Activated CD4-positive, alpha-beta T cell treated with anti-CD3 and anti-CD28 coated beads, Interleukin-2, amount 10 ng/mL, durations not matched to agents 24 days and 14 days (primary cell): ENCODE data around the gene USP30. TPM values are rescaled to one million over a fixed set of nuclear protein-coding genes. Genes with fewer than 3 reads are reported as not detected.
A peak's percentile ranks its signal among the peaks of the same experiment; 100 is the strongest.

ENCODE experiments used
- DNase-seq: peaks from one replicate; pipeline ENCODE4 v3.0.0; 2022
- H3K27ac Mint-ChIP-seq: one replicate; pipeline ENCODE4 v1.8.0; 2022; ENCODE audit warnings: mild to moderate bottlenecking, mixed read lengths
- H3K27me3 Mint-ChIP-seq: one replicate; pipeline ENCODE4 v1.8.0; 2022; ENCODE audit warnings: mixed read lengths
- H3K36me3 Mint-ChIP-seq: one replicate; pipeline ENCODE4 v1.8.0; 2022; ENCODE audit warnings: low read depth, mild to moderate bottlenecking, mixed read lengths
- H3K4me1 Mint-ChIP-seq: one replicate; pipeline ENCODE4 v1.8.0; 2021; ENCODE audit warnings: mixed read lengths
- H3K4me3 Mint-ChIP-seq: one replicate; pipeline ENCODE4 v1.8.0; 2022; ENCODE audit warnings: mild to moderate bottlenecking, moderate library complexity, mixed read lengths
- H3K9me3 Mint-ChIP-seq: one replicate; pipeline ENCODE4 v1.8.0; 2021; ENCODE audit warnings: mixed read lengths
- intact Hi-C: fragments of 100-400 bp; cut with micrococcal nuclease; formaldehyde crosslinking; loops from one replicate; pipeline ENCODE4 v1.15.1; 2023
- total RNA-seq: library from RNA; stranded (reverse); gene quantifications from 2 replicates; pipeline ENCODE4 v1.2.3, GENCODE V29; 2022

The USP30 gene
- total RNA-seq, 1 donor from 2014 or later, result 6.6 TPM

GRCh38 chr12:109097140-109097434 lies 44.7 kb downstream of the USP30 start:
- Mint-ChIP-seq H3K36me3 (peaks cover 32% of the 10 kb centered on the region), H3K27ac (peak overlapping the region; percentile 88), H3K4me1 (peaks cover 40% of the 10 kb centered on the region), H3K4me3 (peak overlapping the region; percentile 94), H3K27me3 (no peaks in the 10 kb centered on the region), H3K9me3 (no peaks in the 10 kb centered on the region)
- intact Hi-C loops, result loop anchor here (5.0 to 10.0 kb wide), 3 partner anchors 365 to 465 kb away; partner anchors contain the start of genes CORO1C and SELPLG
- no peak for DNase-seq

DNA sequence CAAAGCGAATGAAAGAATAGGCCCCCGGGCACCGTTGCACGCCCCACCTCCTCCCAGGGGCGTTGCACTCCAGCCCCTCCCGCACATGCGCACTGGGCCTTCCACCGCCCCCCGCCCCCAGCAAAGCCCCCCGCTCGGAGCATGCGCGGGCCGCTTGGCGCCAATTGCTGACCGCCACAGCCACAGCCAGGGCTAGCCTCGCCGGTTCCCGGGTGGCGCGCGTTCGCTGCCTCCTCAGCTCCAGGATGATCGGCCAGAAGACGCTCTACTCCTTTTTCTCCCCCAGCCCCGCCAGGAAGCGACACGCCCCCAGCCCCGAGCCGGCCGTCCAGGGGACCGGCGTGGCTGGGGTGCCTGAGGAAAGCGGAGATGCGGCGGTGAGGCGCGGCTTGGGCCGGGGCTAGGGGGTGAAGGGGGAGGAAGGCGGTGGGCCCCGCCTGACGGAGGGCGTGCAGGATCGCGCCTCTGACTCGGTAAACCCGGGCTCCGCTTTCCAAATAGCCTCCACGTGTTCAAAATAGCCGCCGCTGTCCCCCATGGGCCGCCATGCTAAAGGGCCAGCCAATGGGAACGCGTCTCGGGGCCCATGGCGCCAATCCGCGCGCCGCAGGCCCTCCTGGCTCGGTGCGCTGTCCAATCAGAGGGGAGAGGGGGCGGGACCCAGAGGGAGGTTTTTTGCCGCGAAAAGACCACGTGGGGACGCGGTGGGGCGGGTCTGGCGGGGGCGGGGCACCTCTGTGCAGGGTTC lies 45.2 kb downstream of the USP30 start, which contains the start of gene UNG:
UNG (plus strand) TSS at position 163 of the 748 bp plus-strand sequence; CDS start at position 246, 83 bp downstream.
- Mint-ChIP-seq H3K9me3 (no peaks in the 10 kb centered on the region), H3K4me3 (peak within 1 kb of the TSS; percentile 94), H3K27me3 (no peaks in the 10 kb centered on the region), H3K4me1 (peaks cover 35% of the 10 kb centered on the region), H3K27ac (peak within 1 kb of the TSS; percentile 88), H3K36me3 (peaks cover 33% of the 10 kb centered on the region)
- peak; percentile 99 for DNase-seq
- intact Hi-C loops, result loop anchor here (2.0 to 10.0 kb wide), 4 partner anchors 57 to 465 kb away; partner anchors contain the start of genes CORO1C and SELPLG

- peaks cover 30% of the 10 kb centered on the region for H3K4me1 Mint-ChIP-seq
- H3K4me3 Mint-ChIP-seq, result peak overlapping the region; percentile 94
- intact Hi-C loops, result loop anchor here (2.0 to 10.0 kb wide), 4 partner anchors 57 to 466 kb away; partner anchors contain the start of genes CORO1C and SELPLG
- no peaks in the 10 kb centered on the region for H3K9me3 Mint-ChIP-seq
- peaks cover 34% of the 10 kb centered on the region for H3K36me3 Mint-ChIP-seq
- H3K27ac Mint-ChIP-seq, result peak overlapping the region; percentile 88
- DNase-seq, result no peak
- no peaks in the 10 kb centered on the region for H3K27me3 Mint-ChIP-seq
Observed at GRCh38 chr12:109098183-109098604, 45.8 kb downstream of the USP30 start.

GRCh38 chr12:109098651-109099050 lies 46.3 kb downstream of the USP30 start:
- no peak for DNase-seq
- H3K36me3 Mint-ChIP-seq, result peaks cover 38% of the 10 kb centered on the region
- intact Hi-C loops, result loop anchor here (2.0 to 10.0 kb wide), 4 partner anchors 56 to 466 kb away; partner anchors contain the start of genes CORO1C and SELPLG
- peaks cover 26% of the 10 kb centered on the region for H3K4me1 Mint-ChIP-seq
- H3K4me3 Mint-ChIP-seq, result peak overlapping the region; percentile 94
- no peak overlapping the region for H3K27ac Mint-ChIP-seq
- no peaks in the 10 kb centered on the region for H3K27me3 Mint-ChIP-seq
- H3K9me3 Mint-ChIP-seq, result no peaks in the 10 kb centered on the region

DNA sequence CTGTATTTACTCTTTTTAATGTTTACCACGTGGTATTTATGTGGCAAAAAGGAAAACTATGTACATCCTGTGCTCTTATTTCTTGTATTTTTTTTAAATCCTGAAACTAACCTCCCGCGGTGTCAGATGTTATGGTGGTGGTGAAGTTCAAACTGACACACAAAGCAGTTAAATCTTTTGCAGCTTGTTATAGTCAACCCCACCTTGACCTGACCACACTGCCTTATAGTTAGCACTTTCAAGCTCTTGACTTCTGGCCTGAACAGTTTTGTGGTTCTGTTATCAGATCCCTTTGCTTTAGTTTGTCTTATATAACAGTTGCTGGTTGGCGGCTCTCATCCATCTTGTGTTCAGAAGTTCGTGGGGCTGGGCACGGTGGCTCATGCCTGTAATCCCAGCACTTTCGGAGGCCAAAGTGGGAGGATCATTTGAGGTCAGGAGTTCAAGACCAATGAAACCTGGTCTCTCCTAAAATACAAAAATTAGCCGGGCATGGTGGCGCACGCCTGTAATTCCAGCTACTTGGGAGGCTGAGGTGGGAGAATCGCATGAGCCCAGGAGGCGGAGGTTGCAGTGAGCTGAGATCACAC lies 47.1 kb downstream of the USP30 start:
- peaks cover 43% of the 10 kb centered on the region for H3K36me3 Mint-ChIP-seq
- no peak for DNase-seq
- no peaks in the 10 kb centered on the region for H3K27me3 Mint-ChIP-seq
- intact Hi-C loops, result loop anchor here (2.0 to 10.0 kb wide), 4 partner anchors 55 to 467 kb away; partner anchors contain the start of genes CORO1C and SELPLG
- H3K27ac Mint-ChIP-seq, result peak overlapping the region; percentile 22
- no peaks in the 10 kb centered on the region for H3K9me3 Mint-ChIP-seq
- peaks cover 23% of the 10 kb centered on the region for H3K4me1 Mint-ChIP-seq
- peak overlapping the region; percentile 94 for H3K4me3 Mint-ChIP-seq

GRCh38 chr12:109100741-109101140 lies 48.4 kb downstream of the USP30 start:
- peaks cover 52% of the 10 kb centered on the region for H3K36me3 Mint-ChIP-seq

GRCh38 chr12:109102491-109102890 lies 50.1 kb downstream of the USP30 start:
- Mint-ChIP-seq H3K4me3 (no peak overlapping the region), H3K4me1 (peaks cover 21% of the 10 kb centered on the region), H3K36me3 (peaks cover 59% of the 10 kb centered on the region), H3K27me3 (no peaks in the 10 kb centered on the region), H3K27ac (no peak overlapping the region), H3K9me3 (no peaks in the 10 kb centered on the region)
- intact Hi-C loops, result no loop called here
- DNase-seq, result no peak

More at GRCh38 chr12:109100741-109101140, 48.4 kb downstream of the USP30 start:
- no peaks in the 10 kb centered on the region for H3K27me3 Mint-ChIP-seq
- peaks cover 23% of the 10 kb centered on the region for H3K4me1 Mint-ChIP-seq
- no peak overlapping the region for H3K4me3 Mint-ChIP-seq
- DNase-seq, result no peak
- intact Hi-C loops, result no loop called here
- no peaks in the 10 kb centered on the region for H3K9me3 Mint-ChIP-seq
- H3K27ac Mint-ChIP-seq, result no peak overlapping the region

DNA sequence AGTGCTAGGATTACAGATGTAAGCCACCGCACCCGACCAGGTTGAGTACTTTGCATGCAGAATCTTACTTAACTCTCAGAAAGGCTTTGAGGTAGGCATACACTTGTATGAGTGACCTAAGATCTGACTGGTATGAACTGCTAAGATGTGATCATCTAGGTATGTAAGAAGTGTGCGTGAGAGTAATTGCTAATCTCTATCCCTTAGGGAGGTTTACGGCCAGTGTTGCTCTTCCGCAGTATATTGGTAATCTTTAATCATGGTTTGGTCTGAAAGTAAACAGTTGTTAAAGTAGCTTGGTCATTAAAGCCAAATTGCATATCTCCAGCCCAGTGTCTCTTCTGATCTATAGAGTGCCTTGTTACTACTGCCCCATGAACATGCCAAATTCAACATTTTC lies 52.8 kb downstream of the USP30 start:
- no peak overlapping the region for H3K27ac Mint-ChIP-seq
- no peak overlapping the region for H3K4me3 Mint-ChIP-seq
- intact Hi-C loops, result no loop called here
- H3K9me3 Mint-ChIP-seq, result no peaks in the 10 kb centered on the region
- peaks cover 6% of the 10 kb centered on the region for H3K4me1 Mint-ChIP-seq
- no peaks in the 10 kb centered on the region for H3K27me3 Mint-ChIP-seq
- no peak for DNase-seq
- H3K36me3 Mint-ChIP-seq, result peaks cover 55% of the 10 kb centered on the region

DNA sequence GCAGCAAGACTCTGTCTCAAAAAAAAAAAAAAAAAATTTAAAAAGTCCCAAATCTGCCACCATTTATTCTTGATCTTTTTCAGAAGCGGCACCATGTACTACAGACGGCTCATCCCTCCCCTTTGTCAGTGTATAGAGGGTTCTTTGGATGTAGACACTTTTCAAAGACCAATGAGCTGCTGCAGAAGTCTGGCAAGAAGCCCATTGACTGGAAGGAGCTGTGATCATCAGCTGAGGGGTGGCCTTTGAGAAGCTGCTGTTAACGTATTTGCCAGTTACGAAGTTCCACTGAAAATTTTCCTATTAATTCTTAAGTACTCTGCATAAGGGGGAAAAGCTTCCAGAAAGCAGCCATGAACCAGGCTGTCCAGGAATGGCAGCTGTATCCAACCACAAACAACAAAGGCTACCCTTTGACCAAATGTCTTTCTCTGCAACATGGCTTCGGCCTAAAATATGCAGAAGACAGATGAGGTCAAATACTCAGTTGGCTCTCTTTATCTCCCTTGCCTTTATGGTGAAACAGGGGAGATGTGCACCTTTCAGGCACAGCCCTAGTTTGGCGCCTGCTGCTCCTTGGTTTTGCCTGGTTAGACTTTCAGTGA lies 57.5 kb downstream of the USP30 start:
- peaks cover 32% of the 10 kb centered on the region for H3K36me3 Mint-ChIP-seq
- intact Hi-C loops, result loop anchor here (2.0 to 10.0 kb wide), 2 partner anchors 135 to 283 kb away; no protein-coding TSS in a partner anchor
- no peak overlapping the region for H3K4me3 Mint-ChIP-seq

DNA sequence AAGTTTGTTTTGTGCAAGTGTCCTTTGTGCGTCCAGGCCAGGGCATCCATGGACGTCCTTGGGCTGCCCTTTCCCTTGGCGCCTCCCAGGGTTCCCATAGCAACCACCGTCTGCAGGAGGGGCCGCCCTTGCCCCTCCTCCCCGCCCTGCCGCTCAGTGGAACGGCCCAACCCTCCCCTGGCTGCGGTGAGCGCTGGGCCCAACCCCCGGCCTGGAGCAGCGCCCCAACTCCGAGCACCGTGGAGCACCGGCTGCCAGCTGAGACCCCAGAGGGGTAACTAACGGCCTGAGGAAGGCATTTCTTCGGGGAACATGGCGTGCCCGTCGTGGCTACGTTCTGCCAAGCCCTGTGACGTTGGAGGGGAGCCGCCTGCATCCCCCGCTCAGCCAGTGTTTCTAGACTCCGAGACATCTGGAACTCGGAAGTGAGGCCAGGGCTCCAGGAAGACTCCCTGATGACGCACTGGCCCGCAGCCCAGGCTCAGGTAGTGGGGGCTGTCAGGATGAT lies 58.7 kb downstream of the USP30 start:
- Mint-ChIP-seq H3K27ac (peak overlapping the region; percentile 48), H3K4me1 (peaks cover 10% of the 10 kb centered on the region), H3K36me3 (peaks cover 21% of the 10 kb centered on the region), H3K4me3 (peak overlapping the region; percentile 75), H3K9me3 (no peaks in the 10 kb centered on the region), H3K27me3 (no peaks in the 10 kb centered on the region)
- intact Hi-C loops, result loop anchor here (2.0 to 10.0 kb wide), 2 partner anchors 134 to 282 kb away; no protein-coding TSS in a partner anchor
- peak; percentile 87 for DNase-seq

More for the DNA sequence above, 57.5 kb downstream of the USP30 start:
- no peak for DNase-seq
- H3K27me3 Mint-ChIP-seq, result no peaks in the 10 kb centered on the region
- H3K27ac Mint-ChIP-seq, result no peak overlapping the region
- H3K9me3 Mint-ChIP-seq, result no peaks in the 10 kb centered on the region
- H3K4me1 Mint-ChIP-seq, result peaks cover 7% of the 10 kb centered on the region

- Mint-ChIP-seq H3K27ac (no peak overlapping the region), H3K36me3 (peaks cover 14% of the 10 kb centered on the region)
- intact Hi-C loops, result loop anchor here (10.0 kb wide), 1 partner anchor 132 kb away; no protein-coding TSS in a partner anchor
Observed at GRCh38 chr12:109112720-109113465, 60.5 kb downstream of the USP30 start.

GRCh38 chr12:109113661-109114321 lies 61.4 kb downstream of the USP30 start:
- H3K27ac Mint-ChIP-seq, result no peak overlapping the region
- no peaks in the 10 kb centered on the region for H3K9me3 Mint-ChIP-seq
- DNase-seq, result no peak
- peaks cover 10% of the 10 kb centered on the region for H3K4me1 Mint-ChIP-seq
- intact Hi-C loops, result loop anchor here (10.0 kb wide), 1 partner anchor 131 kb away; no protein-coding TSS in a partner anchor
- H3K36me3 Mint-ChIP-seq, result peaks cover 9% of the 10 kb centered on the region
- no peaks in the 10 kb centered on the region for H3K27me3 Mint-ChIP-seq
- H3K4me3 Mint-ChIP-seq, result no peak overlapping the region

More at GRCh38 chr12:109112720-109113465, 60.5 kb downstream of the USP30 start:
- H3K27me3 Mint-ChIP-seq, result no peaks in the 10 kb centered on the region
- no peak overlapping the region for H3K4me3 Mint-ChIP-seq
- no peak for DNase-seq
- H3K4me1 Mint-ChIP-seq, result peaks cover 10% of the 10 kb centered on the region
- no peaks in the 10 kb centered on the region for H3K9me3 Mint-ChIP-seq
